NCI-H510A (cell line): ENCODE measurements around the gene SASS6.

ENCODE experiments used
- DNase-seq: peaks from one replicate; lab custom pipeline; 2025; lab: John Stamatoyannopoulos, UW

Gene SASS6, protein sequence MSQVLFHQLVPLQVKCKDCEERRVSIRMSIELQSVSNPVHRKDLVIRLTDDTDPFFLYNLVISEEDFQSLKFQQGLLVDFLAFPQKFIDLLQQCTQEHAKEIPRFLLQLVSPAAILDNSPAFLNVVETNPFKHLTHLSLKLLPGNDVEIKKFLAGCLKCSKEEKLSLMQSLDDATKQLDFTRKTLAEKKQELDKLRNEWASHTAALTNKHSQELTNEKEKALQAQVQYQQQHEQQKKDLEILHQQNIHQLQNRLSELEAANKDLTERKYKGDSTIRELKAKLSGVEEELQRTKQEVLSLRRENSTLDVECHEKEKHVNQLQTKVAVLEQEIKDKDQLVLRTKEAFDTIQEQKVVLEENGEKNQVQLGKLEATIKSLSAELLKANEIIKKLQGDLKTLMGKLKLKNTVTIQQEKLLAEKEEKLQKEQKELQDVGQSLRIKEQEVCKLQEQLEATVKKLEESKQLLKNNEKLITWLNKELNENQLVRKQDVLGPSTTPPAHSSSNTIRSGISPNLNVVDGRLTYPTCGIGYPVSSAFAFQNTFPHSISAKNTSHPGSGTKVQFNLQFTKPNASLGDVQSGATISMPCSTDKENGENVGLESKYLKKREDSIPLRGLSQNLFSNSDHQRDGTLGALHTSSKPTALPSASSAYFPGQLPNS

DNA sequence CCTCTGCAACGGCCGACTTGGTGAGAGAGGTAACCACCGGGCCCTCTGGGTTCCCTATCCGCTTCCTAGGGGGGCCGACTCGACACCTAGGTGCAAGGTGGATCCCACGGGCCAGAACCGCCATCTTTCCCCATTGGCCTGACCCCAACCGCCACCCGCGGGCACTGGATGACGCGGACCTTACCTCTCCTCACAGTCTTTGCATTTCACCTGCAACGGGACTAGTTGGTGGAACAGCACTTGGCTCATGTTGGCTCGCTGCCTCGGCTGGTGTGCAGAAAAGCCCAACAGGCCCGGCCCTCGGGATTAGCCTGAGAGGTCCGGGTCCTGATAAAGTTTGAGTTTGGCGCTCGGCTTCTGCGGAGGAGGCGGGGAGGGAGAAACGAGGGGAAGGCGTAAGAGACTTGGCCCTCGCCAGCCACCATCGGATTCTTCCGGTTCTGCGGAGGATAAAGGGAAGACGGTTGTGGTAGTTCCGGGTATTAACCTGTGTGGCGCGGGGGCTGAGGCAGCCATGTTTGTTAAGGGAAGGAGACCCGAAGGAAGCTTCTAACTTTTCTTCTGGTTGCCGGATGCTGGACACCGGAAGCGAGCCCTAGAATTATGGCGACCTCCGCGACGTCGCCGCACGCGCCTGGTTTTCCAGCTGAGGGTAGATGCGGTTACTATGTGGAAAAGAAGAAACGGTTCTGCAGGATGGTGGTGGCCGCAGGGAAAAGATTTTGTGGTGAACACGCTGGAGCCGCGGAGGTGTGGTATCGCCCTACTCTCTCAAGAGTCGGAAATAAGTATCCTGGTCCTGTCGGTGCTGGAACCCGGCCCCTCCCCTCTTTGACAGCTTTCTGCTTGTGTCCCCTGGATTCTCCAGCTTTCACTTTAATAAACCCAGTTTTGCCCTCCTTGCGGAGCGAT is at the start of gene SASS6, which contains the start of gene TRMT13:
Gene SASS6, minus strand, starts transcription at position 365 of the 912 bp plus-strand sequence. Its CDS starts 116 bp downstream, at position 249.
Gene TRMT13, plus strand, starts transcription at position 598 of the 912 bp plus-strand sequence. Its CDS starts 6 bp downstream, at position 604.
- peak; percentile 93 for DNase-seq

DNA sequence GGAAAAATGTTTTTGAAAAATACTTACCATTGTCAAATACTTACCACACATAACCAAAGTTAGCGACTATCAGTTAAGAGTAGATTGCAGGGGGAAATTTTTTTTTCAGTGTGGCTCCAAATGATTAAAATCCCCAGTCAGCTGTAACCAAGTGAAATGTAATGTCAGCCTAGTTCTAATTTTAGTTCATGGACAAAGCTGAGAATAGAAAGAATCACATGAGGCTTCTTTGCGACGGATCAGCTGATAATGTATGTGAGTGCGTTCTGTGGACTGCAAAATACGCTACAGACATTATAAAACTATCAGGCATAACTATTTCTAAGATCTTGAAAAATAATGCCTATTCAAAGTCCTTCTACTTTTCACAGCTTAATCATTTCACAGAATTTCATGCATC is 45.4 kb upstream of the SASS6 start, which contains the start of gene LRRC39:
Gene LRRC39, minus strand, starts transcription at position 166 of the 400 bp plus-strand sequence. CDS start 9,740 bp downstream, outside the sequence.
- DNase-seq, result no peak

DNA sequence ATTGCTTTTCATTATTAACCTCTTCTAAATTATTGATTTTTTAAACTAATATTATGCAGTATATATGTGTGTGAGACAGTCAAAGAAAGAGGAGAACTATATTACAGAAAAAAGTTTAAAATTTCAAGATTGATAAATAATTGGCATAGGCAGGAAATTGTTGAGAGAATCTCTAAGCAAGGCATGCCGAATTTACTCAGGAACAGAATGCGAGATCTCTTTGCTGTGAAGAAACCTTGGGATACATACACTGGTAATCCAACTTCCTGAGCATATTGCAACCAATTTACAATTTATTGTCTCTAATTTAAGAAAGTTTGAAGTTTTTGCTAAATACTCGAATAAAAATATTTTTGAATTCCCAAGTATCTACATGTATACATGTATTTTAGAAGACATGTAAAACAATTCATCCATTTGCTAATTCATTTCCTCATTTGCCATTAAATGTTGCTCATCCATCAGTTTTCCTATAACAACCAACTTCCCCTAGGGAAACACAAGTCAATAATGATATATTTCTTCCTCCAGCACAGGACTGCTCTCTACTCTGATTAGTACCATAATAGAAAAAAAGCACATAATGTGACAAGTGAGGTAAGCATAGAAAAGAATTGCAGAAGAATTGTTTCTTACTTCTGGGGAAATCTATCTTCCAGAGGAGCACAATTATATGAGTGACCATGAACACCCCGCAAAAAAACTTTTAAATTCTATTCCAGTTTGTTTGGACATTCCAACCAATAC is 44.7 kb upstream of the SASS6 start:
- no peak for DNase-seq

DNA sequence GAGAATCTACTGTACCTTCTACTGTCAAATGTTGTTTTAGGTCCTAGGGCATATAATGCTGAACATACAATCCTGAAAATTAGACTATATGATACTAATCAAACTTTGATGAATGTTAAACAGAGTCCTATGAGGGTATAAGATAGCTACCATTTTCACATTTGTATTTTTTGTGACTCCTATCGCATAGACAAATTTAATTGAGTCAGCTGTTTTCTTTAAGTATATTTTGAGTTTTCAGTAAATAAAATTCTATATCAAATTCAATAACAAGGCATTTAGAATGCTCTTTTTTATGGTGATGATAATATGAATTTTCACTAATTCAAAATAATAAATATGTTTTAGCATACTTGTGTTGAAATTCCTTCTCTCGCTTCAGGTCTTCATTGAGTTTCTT is 35.3 kb upstream of the SASS6 start:
- DNase-seq, result no peak

DNA sequence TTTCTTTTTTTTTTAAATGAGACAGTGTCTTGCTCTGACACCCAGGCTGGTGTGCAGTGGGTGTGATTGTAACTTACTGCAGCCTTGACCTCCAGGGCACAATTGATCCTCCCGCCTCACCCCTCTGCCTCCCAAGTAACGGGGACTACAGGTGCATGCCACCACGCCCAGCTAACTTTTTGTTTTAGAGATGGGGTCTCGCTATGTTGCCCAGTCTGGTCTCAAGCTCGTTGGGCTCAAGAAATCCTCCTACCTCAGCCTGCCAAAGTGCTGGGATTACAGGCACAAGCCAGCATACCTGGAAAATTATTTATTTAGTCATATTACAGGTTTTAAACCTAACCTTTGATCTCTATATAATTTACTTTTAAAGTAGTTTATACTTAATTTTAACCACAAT is 32.0 kb upstream of the SASS6 start:
- no peak for DNase-seq

DNA sequence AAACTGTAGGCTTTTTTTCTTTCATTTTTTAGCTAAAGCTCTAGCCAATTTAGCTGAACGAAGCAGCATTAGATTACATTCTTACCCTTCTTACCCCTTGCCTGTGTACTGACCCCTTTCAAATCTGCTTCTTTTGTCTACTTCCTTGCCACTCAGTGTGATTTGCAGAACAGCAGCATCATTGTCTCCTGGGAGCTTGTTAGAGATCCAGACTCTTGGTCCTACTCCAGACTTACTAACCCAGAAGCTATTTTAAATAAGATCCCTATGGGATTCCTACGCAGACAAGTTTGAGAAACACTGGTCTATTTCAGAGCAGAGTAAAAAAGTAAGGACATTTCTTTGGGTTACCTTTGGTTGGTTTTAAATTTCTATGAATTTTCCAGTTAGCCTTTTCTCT is 31.5 kb upstream of the SASS6 start:
- DNase-seq, result no peak

DNA sequence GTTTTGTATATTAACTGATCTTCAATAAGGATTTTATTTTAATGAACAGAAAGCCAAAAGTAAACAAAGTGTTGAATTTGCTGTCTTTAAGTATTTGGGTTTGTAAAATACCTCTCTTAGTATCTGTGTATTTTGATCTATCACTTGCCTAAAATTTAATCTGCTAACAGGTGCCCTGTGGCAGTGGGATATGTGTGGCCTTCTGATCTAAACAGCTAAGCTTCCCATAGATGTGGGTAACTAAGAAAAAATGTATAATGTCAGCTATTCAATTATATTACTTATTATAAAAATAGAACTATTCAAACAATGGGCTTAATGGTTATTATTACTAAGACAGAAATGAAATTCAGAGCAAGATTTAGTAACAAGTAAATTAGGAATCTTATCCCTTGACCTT is 30.2 kb upstream of the SASS6 start:
- DNase-seq, result no peak

DNA sequence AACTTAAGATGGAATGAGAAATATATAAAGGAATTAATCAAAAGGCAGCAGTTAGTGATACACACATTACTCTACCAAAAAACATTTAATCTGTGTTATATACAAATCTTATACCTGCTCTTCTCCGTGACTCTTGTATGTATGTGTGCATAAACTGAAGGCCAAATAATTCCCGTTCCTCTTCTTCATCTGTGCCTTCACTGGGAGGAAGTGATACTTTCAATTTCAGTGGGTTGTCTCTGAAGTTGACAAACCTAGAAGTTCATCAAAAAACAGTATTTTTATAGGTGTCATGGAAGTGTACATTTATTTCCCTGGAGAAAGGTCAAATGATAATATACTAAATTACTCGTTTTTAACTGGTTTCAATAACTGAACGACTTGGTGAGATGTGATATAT is 19.5 kb upstream of the SASS6 start:
- no peak for DNase-seq

DNA sequence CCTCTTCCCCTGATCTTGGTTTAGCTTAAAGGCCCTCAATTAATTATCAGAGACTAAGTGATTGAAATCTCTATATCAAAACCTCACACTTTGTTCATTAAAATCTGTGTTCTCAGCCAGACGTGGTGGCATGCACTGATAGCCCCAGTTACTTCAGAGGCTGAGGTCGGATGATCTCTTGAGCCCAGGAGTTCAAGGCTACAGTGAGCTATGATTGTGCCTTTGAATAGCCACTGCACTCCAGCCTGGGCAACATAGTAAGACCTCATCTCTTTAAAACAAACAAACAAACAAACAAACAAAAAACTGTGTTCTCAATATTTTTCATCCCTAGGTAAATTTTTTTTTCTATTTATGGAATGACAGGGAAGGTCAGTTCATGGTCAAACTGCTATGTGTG is 18.9 kb upstream of the SASS6 start:
- DNase-seq, result no peak

DNA sequence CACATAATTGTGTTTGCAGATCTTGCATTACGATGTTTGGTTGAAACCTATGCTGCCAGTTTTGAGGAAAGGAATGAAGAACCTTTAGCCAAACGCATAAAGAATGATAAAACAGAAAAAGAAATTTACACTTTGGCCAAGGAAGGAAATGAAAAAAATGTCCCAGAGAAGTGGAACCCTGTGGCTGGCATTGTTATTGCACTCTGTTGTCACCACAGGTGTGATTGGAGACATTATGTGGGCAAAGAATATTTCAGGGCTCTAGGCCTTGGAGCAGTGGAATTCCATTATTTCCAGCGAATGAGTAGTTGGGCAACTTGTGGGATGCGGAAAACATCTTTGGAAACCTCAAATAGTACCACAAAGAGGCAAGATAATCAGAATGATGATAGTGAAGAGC is 15.1 kb upstream of the SASS6 start:
- DNase-seq, result no peak

DNA sequence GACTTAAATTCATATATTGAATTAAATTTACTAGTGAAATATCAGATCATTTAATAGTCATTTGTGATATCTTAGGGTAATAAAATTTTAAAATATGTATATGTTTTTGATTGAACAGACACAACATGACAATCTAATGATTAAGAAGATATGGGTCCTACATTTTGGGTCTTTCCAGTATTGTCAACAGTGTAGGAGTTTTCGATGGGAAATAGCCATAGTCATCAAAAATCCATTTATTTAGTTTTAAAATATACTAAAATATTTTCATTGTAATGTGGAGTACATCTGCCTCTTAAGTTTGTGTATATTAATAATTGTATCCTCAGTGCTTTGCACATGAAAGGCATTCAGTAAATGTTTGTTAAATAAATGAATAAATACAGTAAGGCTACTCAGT is 14.2 kb upstream of the SASS6 start:
- no peak for DNase-seq

DNA sequence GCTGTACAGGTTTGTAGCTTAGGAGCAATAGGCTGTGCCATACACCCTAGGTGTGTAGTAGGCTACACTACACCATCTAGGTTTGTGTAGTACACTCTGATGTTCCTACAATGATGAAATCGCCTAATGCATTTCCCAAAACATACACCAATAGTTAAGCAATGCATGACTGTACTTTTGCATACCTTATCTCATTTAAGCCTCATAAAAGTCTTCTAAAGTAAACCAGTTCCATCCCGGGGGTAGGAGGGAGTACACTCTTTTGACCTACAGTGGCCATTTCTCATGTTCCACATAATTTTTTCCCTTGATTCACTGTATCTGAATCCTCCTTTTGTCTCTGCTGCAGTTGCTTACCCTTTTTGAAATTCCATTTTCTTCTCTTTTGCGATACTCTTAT is 12.4 kb upstream of the SASS6 start:
- DNase-seq, result no peak

DNA sequence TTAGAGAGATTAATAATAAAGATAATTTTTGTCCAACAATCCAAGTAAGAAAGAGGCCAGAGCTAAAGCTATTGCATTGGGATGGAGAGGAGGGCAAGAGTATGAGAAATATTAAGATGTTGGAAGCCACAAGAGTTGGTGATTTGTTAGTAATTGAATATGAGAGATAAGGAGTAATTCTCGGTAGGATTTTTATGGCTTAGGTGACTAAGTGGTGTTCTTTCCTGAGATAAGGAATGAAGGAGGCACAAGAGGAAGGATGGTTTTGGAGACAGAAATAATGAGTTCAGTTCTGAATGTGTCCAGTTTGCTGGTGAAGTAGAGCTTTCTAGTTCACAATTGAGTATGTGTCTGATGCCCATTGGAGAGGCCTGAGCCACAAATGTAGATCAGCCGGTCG is 9.6 kb upstream of the SASS6 start:
- no peak for DNase-seq

DNA sequence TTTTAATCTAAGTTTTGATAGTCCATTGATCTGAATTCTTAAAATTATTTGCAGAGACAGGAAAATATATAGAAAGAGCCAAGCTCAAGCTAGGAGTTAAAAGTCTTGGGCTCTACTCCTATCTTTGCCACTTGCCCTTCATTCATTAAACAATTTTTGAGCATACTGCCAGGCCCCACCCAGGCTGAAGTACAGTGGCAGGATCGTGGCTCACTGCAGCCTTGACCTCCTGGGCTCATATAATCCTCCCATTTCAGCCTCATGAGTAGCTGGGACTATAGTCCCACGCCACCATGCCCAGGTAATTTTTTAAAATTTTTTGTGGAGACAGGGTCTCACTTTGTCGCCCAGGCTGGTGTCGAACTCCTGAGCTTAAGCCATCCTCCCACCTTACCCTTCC is 8.5 kb upstream of the SASS6 start:
- DNase-seq, result no peak

DNA sequence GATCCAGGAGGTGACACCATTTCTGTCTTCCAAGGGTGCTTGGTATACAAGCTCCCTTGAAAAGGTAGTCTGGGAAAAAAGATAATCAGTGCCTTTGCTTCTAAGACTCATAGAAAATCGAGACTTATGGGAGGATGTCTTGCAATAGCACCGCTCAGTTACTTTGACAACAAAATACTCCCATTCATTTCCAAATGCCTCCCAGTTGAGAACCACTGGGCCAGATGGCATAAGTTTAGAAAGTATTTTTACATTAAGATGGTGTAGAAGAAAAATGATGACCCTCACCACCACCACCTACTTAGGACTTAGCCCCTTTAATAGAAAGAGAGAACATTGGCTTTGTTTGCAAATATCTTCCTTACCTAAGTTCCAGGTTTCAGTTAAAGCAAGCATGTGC is 4.9 kb upstream of the SASS6 start:
- no peak for DNase-seq

DNA sequence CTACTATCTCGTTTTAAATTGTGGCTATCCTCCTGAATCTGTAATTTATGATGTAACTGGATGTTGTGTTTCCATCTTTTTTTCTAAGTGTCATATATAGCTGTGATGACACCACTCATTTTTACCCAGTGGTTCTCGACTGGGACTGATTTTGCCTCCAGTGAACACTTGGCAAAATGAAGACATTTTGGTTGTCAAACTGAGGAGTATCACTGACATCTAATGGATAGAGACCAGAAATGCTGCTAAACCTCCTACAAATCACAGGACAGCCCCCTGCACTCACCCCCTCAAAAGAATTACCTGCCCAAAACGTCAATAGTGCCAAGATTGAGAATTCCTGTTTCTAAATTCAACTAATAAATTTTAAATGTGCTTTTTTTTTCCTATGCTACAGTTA is 2.1 kb upstream of the SASS6 start:
- no peak for DNase-seq

DNA sequence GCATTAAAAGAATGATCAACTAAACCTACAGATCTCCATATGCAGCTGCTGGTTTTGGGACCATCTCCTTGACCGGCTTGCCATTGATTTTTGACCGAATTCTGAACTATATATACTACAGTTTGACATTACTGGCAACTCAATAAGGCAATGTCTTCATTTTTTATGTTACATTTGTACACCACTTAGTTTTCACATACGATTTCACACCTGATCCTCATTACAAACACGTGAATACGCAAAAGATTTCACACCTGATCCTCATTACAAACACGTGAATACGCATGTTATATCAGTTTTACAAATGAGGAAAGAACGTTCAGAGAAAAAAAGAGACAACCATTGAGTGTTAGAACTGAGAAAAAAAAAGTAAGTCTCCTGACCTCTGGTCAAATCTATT is 1.1 kb downstream of the SASS6 start:
- no peak for DNase-seq

DNA sequence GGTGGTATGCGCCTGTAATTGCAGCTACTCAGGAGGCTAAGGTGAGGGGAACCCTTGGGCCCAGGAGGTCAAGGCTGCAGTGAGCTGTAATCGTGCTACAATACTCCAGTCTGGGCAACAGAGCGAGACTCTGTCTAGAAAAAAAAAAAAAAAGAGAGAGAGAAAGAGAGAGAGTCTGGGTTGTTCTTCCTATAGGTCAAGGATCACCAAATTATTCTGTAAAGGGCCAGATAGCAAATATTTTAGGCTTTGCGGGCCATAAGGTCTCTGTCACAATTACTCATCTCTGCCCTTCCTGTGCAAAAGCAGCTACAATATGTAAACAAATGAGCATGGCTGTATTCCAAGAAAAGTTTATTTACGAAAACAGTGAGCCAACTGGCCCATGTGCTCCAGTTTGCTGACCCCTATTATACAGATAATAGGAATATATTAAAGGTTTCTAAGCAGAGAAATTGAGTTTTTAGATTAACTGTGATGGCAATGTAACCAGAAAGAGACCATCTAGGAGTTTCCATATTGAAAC is 2.1 kb downstream of the SASS6 start:
- no peak for DNase-seq

DNA sequence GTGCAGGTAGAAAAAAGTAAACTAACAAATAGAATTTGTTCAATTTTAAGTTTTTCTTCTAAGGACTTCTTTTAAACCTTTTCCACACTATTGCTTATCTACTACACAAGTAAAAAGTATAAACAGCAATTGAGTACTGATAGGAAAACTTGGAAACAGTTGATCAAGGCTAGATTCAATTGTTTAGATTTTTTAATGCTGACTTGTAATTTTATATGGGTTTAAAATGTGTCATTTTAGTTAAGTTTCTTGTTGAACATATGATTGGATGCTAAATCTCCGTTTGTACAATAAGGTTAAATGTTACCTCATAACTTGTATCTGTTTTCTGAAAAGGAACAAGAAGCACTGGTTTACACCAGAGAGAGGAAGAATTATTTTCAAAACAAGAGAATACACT is 5.5 kb downstream of the SASS6 start:
- DNase-seq, result no peak

DNA sequence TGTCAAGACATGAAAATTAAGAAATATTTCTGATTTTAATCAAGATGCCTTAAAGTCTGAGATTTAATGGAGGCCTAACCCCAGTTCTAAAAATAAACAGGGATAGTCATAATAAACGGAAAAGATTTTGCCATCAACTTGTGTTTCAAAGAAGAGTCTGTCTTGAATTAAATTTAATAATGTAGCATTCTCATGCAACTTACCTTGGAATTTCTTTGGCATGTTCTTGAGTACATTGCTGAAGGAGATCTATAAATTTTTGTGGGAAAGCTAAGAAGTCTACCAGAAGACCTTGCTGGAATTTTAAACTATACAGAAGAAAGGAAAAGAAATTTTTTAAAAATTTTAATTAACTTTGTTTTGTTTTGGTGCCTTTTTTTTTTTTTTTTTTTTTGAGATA is 10.6 kb downstream of the SASS6 start:
- DNase-seq, result no peak

DNA sequence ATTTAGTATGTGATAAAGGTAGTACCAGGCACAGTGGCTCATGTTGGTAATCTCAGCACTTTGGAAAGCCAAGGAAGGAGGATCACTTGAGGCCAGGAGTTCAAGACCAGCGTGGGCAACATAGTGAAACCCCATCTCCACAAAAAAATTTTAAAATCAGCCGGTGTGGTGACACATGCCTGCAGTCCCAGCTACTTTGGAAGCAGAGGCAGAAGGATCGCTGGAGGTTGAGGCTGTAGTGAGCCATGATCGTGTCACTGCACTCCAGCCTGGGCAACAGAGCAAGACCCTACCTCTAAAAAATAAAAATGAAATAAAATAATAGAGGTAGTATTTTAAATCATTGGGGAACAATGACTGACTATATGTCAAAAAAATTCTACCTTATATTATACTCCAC is 17.2 kb downstream of the SASS6 start:
- DNase-seq, result no peak
